Measurements from ENCODE around the gene ZNF408.
A peak's percentile ranks its signal among the peaks of the same experiment; 100 is the strongest.

ZNF408 gene

DNA sequence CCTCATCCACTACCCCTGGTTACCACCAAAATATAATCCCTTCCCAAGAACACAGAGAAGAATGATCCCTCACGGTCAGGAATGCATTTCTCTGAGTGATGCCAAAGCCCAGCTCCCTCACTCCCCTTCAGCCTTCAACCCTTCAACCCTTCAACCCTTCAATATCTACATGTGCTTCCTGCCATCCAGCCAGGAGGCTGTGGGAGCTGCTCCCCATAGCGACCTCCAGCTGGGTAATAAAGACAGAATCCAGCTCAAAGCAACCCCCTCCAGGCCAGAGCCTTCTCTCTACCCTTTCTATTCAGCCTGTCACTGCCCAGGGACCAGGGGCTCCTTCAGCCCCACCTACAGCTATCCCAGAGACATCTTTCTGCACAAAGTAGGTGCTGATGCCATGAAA lies 3.1 kb upstream of the ZNF408 start:
- no peak overlapping the region for H2BK120ac ChIP-seq (ENCODE audit: low read depth, low read length)
- H3K27ac ChIP-seq (replicated peaks; ENCODE audit: low read length), result no peak overlapping the region
- H3K4me3 ChIP-seq (ENCODE audit: low read length in 2 of 2), result no peak overlapping the region
- no peak overlapping the region for H3K9ac ChIP-seq (ENCODE audit: low read depth, low read length, poor library complexity)
- no peak overlapping the region for H3K23ac ChIP-seq (ENCODE audit: low read depth, low read length, poor library complexity)
- no peak overlapping the region for H2AFZ ChIP-seq (ENCODE audit: low read length)
- H3K18ac ChIP-seq (ENCODE audit: low read length), result no peak overlapping the region
- no peak overlapping the region for H3K4me2 ChIP-seq (ENCODE audit: insufficient read depth, low read length, poor library complexity, severe bottlenecking)
- peak overlapping the region; percentile 57 for H2BK5ac ChIP-seq (ENCODE audit: low read length)
- DNase-seq (ENCODE audit: low spot score), result no peak
- H3K4ac ChIP-seq (ENCODE audit: low read length), result no peak overlapping the region
- peaks cover 18 to 35% of the 10 kb centered on the region in 2 donors for H3K36me3 ChIP-seq (replicated peaks in 1 of 2; ENCODE audit: control insufficient read depth in 2 of 2, insufficient read depth in 2 of 2, low read length in 2 of 2)
- H3K79me1 ChIP-seq (ENCODE audit: low read depth, low read length), result peaks cover 9% of the 10 kb centered on the region
- H2BK12ac ChIP-seq (ENCODE audit: low read length), result no peak overlapping the region
- no peak overlapping the region for H2AK5ac ChIP-seq (ENCODE audit: low read depth, low read length)
- no peak overlapping the region for H4K91ac ChIP-seq (ENCODE audit: low read depth, low read length, poor library complexity)
- no peaks in the 10 kb centered on the region for H3K9me3 ChIP-seq (replicated peaks in 1 of 2; ENCODE audit: control insufficient read depth in 2 of 2, insufficient read depth in 1 of 2, low read depth in 1 of 2, low read length in 2 of 2)
- H2BK15ac ChIP-seq (ENCODE audit: low read length), result no peak overlapping the region
- H3K14ac ChIP-seq (ENCODE audit: low read length), result no peak overlapping the region
- H3K4me1 ChIP-seq (ENCODE audit: control insufficient read depth in 2 of 2, insufficient read depth in 1 of 2, low read depth in 1 of 2, low read length in 2 of 2), result peaks cover 3 to 4% of the 10 kb centered on the region in 2 donors
- no peaks in the 10 kb centered on the region for H3K27me3 ChIP-seq (ENCODE audit: control insufficient read depth in 3 of 3, insufficient read depth in 3 of 3, low read depth in 1 of 3, low read length in 3 of 3)
- no CpG with 5 or more reads among the region's 2 CpGs for WGBS, 2 donors (ENCODE audit: extremely low coverage in 2 of 2, insufficient read length in 2 of 2, insufficient replicate concordance in 1 of 2)
- no peak overlapping the region for H4K8ac ChIP-seq (ENCODE audit: low read depth, low read length)

DNA sequence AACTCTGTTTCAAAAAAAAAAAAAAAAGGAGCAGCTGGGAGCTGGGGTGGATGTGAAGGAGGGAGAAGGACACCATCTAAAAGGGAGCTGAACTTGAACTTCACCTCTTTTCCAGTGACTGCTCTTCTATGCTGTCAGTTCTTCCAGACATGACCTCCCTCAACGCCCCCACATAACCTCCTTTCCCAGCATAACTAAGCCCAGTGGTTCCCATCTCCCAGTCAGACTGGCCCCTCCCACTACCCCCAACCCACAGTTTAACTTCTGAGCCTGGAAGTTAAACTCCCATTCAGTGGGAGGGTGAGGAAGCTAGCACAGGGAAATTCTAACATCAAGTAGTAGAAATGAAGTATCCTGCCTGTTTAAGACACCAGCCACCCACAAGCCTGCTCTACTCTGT lies 2.2 kb upstream of the ZNF408 start:
- H4K8ac ChIP-seq (ENCODE audit: low read depth, low read length), result no peak overlapping the region
- no peak overlapping the region for H3K9ac ChIP-seq (ENCODE audit: low read depth, low read length, poor library complexity)
- no peak overlapping the region for H2BK5ac ChIP-seq (ENCODE audit: low read length)
- H3K14ac ChIP-seq (ENCODE audit: low read length), result no peak overlapping the region
- H3K4me1 ChIP-seq (ENCODE audit: control insufficient read depth in 2 of 2, insufficient read depth in 1 of 2, low read depth in 1 of 2, low read length in 2 of 2), result peaks cover 3 to 4% of the 10 kb centered on the region in 2 donors
- no peak overlapping the region for H2BK15ac ChIP-seq (ENCODE audit: low read length)
- no peaks in the 10 kb centered on the region for H3K9me3 ChIP-seq (replicated peaks in 1 of 2; ENCODE audit: control insufficient read depth in 2 of 2, insufficient read depth in 1 of 2, low read depth in 1 of 2, low read length in 2 of 2)
- H3K23ac ChIP-seq (ENCODE audit: low read depth, low read length, poor library complexity), result no peak overlapping the region
- peaks cover 9% of the 10 kb centered on the region for H3K79me1 ChIP-seq (ENCODE audit: low read depth, low read length)
- H2AK5ac ChIP-seq (ENCODE audit: low read depth, low read length), result no peak overlapping the region
- H2AFZ ChIP-seq (ENCODE audit: low read length), result no peak overlapping the region
- H4K91ac ChIP-seq (ENCODE audit: low read depth, low read length, poor library complexity), result no peak overlapping the region
- no peak overlapping the region for H2BK120ac ChIP-seq (ENCODE audit: low read depth, low read length)
- H2BK12ac ChIP-seq (ENCODE audit: low read length), result no peak overlapping the region
- no peak overlapping the region for H3K4ac ChIP-seq (ENCODE audit: low read length)
- no peak overlapping the region for H3K4me2 ChIP-seq (ENCODE audit: insufficient read depth, low read length, poor library complexity, severe bottlenecking)
- H3K36me3 ChIP-seq (replicated peaks in 1 of 2; ENCODE audit: control insufficient read depth in 2 of 2, insufficient read depth in 2 of 2, low read length in 2 of 2), result peaks cover 22 to 38% of the 10 kb centered on the region in 2 donors
- no peak for DNase-seq (ENCODE audit: low spot score)
- no CpG with 5 or more reads among the region's 1 CpG for WGBS, 2 donors (ENCODE audit: extremely low coverage in 2 of 2, insufficient read length in 2 of 2, insufficient replicate concordance in 1 of 2)
- no peak overlapping the region for H3K18ac ChIP-seq (ENCODE audit: low read length)
- H3K27ac ChIP-seq (replicated peaks; ENCODE audit: low read length), result no peak overlapping the region
- H3K4me3 ChIP-seq (ENCODE audit: low read length in 2 of 2), result no peak overlapping the region
- no peaks in the 10 kb centered on the region for H3K27me3 ChIP-seq (ENCODE audit: control insufficient read depth in 3 of 3, insufficient read depth in 3 of 3, low read depth in 1 of 3, low read length in 3 of 3)

DNA sequence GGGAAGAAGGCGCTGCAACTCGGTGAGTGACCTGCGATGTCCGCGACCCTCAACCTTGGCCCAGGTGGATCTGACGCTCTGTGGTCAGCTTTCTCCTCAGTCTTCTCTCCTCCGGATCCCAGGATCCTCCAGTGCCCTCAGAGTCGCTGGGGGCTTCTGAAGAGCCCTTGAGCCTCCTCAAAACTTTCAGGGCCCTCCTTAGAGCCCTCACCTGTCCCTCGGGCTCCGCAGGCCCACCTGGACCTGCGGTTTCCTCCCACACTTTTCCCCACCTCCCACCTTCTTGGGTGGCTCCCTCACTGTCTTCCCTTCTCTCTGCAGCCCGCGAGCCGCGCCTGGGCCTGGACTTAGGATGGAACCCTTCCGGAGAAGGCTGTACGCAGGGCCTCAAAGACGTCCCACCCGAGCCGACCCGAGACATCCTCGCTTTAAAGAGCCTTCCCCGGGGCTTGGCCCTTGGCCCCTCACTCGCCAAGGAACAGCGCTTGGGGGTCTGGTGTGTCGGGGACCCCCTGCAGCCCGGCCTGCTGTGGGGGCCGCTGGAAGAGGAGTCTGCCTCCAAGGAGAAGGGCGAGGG lies 335 bp downstream of the ZNF408 start:
- peak overlapping the region; percentile 98 for H2AFZ ChIP-seq (ENCODE audit: low read length)
- peak overlapping the region; percentile 96 for H3K18ac ChIP-seq (ENCODE audit: low read length)
- WGBS, 2 donors (ENCODE audit: extremely low coverage in 2 of 2, insufficient read length in 2 of 2, insufficient replicate concordance in 1 of 2), result no CpG with 5 or more reads among the region's 29 CpGs
- H2BK5ac ChIP-seq (ENCODE audit: low read length), result peak overlapping the region; percentile 88
- H2AK5ac ChIP-seq (ENCODE audit: low read depth, low read length), result peak overlapping the region; percentile 36
- no peak overlapping the region for H4K91ac ChIP-seq (ENCODE audit: low read depth, low read length, poor library complexity)
- no peak overlapping the region for H2BK120ac ChIP-seq (ENCODE audit: low read depth, low read length)
- H3K9ac ChIP-seq (ENCODE audit: low read depth, low read length, poor library complexity), result peak overlapping the region; percentile 90
- no peak overlapping the region for H4K8ac ChIP-seq (ENCODE audit: low read depth, low read length)
- H3K23ac ChIP-seq (ENCODE audit: low read depth, low read length, poor library complexity), result no peak overlapping the region
- H3K14ac ChIP-seq (ENCODE audit: low read length), result no peak overlapping the region
- peaks cover 4% of the 10 kb centered on the region for H3K79me1 ChIP-seq (ENCODE audit: low read depth, low read length)
- H3K4me2 ChIP-seq (ENCODE audit: insufficient read depth, low read length, poor library complexity, severe bottlenecking), result peak overlapping the region; percentile 86
- H2BK12ac ChIP-seq (ENCODE audit: low read length), result no peak overlapping the region
- peaks cover 3 to 4% of the 10 kb centered on the region in 2 donors for H3K4me1 ChIP-seq (ENCODE audit: control insufficient read depth in 2 of 2, insufficient read depth in 1 of 2, low read depth in 1 of 2, low read length in 2 of 2)
- no peak overlapping the region for H3K4ac ChIP-seq (ENCODE audit: low read length)
- H3K36me3 ChIP-seq (replicated peaks in 1 of 2; ENCODE audit: control insufficient read depth in 2 of 2, insufficient read depth in 2 of 2, low read length in 2 of 2), result peaks cover 29 to 40% of the 10 kb centered on the region in 2 donors
- DNase-seq (ENCODE audit: low spot score), result no peak
- no peaks in the 10 kb centered on the region for H3K9me3 ChIP-seq (replicated peaks in 1 of 2; ENCODE audit: control insufficient read depth in 2 of 2, insufficient read depth in 1 of 2, low read depth in 1 of 2, low read length in 2 of 2)
- H3K27ac ChIP-seq (replicated peaks; ENCODE audit: low read length), result no peak overlapping the region
- no peaks in the 10 kb centered on the region for H3K27me3 ChIP-seq (ENCODE audit: control insufficient read depth in 3 of 3, insufficient read depth in 3 of 3, low read depth in 1 of 3, low read length in 3 of 3)
- no peak overlapping the region for H2BK15ac ChIP-seq (ENCODE audit: low read length)
- peak overlapping the region; percentile 54 to 94 for H3K4me3 ChIP-seq (ENCODE audit: low read length in 2 of 2)

DNA sequence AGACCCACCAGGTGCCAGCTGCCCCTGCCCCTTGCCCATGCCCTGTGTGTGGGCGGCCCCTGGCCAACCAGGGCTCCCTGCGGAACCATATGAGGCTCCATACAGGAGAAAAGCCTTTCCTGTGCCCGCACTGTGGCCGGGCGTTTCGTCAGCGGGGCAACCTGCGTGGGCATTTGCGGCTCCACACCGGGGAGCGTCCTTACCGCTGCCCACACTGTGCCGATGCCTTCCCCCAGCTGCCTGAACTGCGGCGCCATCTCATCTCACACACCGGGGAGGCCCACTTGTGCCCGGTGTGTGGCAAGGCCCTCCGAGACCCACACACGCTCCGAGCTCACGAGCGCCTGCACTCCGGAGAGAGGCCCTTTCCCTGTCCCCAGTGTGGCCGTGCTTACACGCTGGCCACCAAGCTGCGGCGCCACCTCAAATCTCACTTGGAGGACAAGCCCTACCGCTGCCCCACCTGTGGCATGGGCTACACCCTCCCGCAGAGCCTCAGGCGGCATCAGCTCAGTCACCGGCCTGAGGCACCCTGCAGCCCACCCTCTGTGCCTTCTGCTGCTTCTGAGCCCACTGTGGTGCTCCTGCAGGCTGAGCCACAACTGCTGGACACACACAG lies 4.3 kb downstream of the ZNF408 start:
- H2AK5ac ChIP-seq (ENCODE audit: low read depth, low read length), result no peak overlapping the region
- no peaks in the 10 kb centered on the region for H3K27me3 ChIP-seq (ENCODE audit: control insufficient read depth in 3 of 3, insufficient read depth in 3 of 3, low read depth in 1 of 3, low read length in 3 of 3)
- no CpG with 5 or more reads among the region's 31 CpGs for WGBS, 2 donors (ENCODE audit: extremely low coverage in 2 of 2, insufficient read length in 2 of 2, insufficient replicate concordance in 1 of 2)
- no peak overlapping the region for H3K18ac ChIP-seq (ENCODE audit: low read length)
- no peaks in the 10 kb centered on the region for H3K9me3 ChIP-seq (replicated peaks in 1 of 2; ENCODE audit: control insufficient read depth in 2 of 2, insufficient read depth in 1 of 2, low read depth in 1 of 2, low read length in 2 of 2)
- H3K4me1 ChIP-seq (ENCODE audit: control insufficient read depth in 2 of 2, insufficient read depth in 1 of 2, low read depth in 1 of 2, low read length in 2 of 2), result peaks cover 3 to 4% of the 10 kb centered on the region in 2 donors
- no peak overlapping the region for H3K27ac ChIP-seq (replicated peaks; ENCODE audit: low read length)
- no peak overlapping the region for H3K14ac ChIP-seq (ENCODE audit: low read length)
- no peak overlapping the region for H4K8ac ChIP-seq (ENCODE audit: low read depth, low read length)
- no peak overlapping the region for H3K23ac ChIP-seq (ENCODE audit: low read depth, low read length, poor library complexity)
- no peak overlapping the region for H2AFZ ChIP-seq (ENCODE audit: low read length)
- H2BK15ac ChIP-seq (ENCODE audit: low read length), result no peak overlapping the region
- H3K79me1 ChIP-seq (ENCODE audit: low read depth, low read length), result peaks cover 2% of the 10 kb centered on the region
- no peak overlapping the region for H3K9ac ChIP-seq (ENCODE audit: low read depth, low read length, poor library complexity)
- H4K91ac ChIP-seq (ENCODE audit: low read depth, low read length, poor library complexity), result no peak overlapping the region
- DNase-seq (ENCODE audit: low spot score), result no peak
- no peak overlapping the region for H3K4ac ChIP-seq (ENCODE audit: low read length)
- peak overlapping the region; percentile 69 for H2BK5ac ChIP-seq (ENCODE audit: low read length)
- no peak overlapping the region for H3K4me2 ChIP-seq (ENCODE audit: insufficient read depth, low read length, poor library complexity, severe bottlenecking)
- no peak overlapping the region for H3K4me3 ChIP-seq (ENCODE audit: low read length in 2 of 2)
- peaks cover 34 to 55% of the 10 kb centered on the region in 2 donors for H3K36me3 ChIP-seq (replicated peaks in 1 of 2; ENCODE audit: control insufficient read depth in 2 of 2, insufficient read depth in 2 of 2, low read length in 2 of 2)
- H2BK12ac ChIP-seq (ENCODE audit: low read length), result no peak overlapping the region
- H2BK120ac ChIP-seq (ENCODE audit: low read depth, low read length), result no peak overlapping the region
